Activated T-cell treated with anti-CD3 and anti-CD28 coated beads for 48 hours (primary cell): ENCODE measurements around the gene EXOSC2.

ENCODE experiments used
- DNase-seq: peaks from one replicate; pipeline ENCODE4 v3.0.0-alpha.2; 2020; ENCODE audit warnings: low read depth

Gene EXOSC2

GRCh38 chr9:130738281-130738680 lies 44.7 kb downstream of the EXOSC2 start:
- DNase-seq = no peak

- no peak for DNase-seq
These were observed 45.5 kb downstream of the EXOSC2 start for GRCh38 chr9:130739081-130739480.

DNA sequence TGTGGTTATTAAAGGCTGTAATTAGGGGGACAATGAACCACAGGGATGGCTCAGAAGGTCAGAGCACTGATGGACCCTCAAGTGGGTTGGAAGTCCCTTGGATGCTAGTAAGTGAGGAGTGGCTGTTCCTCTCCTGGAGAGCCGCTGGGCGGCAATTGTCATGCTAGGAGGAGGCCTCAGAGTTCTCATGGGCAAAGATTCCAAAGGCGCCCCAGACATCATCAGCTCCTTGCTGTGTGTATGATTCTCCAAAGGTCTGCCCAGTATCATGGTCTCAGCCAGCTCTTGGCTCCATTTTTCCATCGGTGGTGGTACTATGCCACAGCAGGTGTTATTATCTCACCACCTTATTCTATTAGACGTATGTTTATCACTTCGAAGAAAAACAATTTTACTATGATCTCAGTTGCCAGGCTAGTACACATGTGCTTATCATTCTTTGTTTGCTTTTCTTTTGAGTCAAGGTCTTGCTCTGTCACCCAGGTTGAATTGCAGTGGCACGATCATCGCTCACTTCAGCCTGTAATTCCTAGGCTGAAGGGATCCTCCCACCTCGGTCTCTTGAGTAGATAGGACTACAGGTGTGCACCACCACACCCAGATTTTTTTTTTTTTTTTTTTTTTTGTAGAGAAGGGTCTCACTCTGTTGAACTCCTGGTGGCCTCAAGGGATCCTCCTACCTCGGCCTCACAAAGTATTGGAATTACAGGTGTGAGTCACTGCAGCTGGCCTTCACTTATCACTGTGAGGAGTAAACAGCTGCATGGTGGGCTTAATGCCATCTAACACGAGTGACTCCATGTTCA lies 46.8 kb downstream of the EXOSC2 start:
- no peak for DNase-seq

GRCh38 chr9:130741024-130741305 lies 47.4 kb downstream of the EXOSC2 start:
- no peak for DNase-seq

DNA sequence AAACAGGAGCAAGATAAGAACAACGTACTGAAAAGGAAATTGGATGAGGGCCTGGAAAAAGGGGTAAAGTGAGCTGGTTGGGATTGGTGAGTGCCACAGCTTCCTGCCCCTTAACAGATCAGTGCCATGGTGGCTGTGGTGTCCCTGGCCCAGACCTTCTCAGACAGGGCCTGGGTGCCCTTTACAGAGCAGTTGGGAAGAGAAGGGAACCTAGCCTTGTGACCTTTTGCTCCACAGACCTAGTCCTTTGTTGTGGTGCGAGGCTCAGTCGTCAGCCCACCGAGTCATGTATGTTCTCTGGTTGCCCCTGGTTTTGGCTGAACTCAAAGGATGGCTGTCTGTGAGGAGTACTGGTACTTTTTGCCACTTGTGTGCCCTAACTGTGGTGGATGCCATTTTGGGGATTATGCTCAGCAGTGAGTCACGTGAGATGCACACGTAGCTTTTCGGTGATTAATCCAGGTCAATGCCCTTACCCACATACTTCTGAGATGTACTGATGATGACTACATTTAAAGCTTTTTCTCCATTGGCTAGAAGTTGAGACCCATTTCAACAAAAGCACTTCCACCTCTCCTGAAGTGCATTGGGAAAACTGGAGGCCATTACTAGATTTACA lies 48.4 kb downstream of the EXOSC2 start:
- DNase-seq = no peak

GRCh38 chr9:130743656-130744055 lies 50.1 kb downstream of the EXOSC2 start:
- DNase-seq = no peak

DNA sequence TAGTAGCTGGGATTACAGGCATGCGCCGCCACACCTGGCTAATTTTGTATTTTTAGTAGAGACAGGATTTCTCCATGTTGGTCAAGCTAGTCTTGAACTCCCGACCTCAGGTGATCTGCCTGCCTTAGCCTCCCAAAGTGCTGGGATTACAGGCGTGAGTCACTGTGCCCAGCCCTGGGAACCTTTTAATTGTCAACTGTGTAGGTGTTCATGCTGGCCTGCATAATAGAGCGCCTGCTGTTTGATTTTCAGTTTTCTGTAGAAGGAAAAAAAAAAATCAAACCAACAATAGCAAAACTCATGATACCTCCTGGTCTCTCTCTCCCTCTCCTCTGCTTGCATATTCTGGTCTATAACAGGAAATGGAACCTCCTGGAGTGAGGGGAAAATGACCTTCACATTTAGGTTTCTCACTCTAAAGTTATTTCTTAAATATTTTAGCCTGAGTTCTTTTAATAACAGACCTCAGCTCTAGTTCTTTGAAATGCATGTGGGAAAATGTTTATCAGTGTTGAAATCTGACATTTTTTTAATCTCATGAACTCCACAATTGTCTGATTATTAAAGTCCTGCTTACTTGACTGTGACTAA lies 51.7 kb downstream of the EXOSC2 start:
- DNase-seq = no peak

GRCh38 chr9:130745829-130746228 lies 52.2 kb downstream of the EXOSC2 start:
- no peak for DNase-seq

DNA sequence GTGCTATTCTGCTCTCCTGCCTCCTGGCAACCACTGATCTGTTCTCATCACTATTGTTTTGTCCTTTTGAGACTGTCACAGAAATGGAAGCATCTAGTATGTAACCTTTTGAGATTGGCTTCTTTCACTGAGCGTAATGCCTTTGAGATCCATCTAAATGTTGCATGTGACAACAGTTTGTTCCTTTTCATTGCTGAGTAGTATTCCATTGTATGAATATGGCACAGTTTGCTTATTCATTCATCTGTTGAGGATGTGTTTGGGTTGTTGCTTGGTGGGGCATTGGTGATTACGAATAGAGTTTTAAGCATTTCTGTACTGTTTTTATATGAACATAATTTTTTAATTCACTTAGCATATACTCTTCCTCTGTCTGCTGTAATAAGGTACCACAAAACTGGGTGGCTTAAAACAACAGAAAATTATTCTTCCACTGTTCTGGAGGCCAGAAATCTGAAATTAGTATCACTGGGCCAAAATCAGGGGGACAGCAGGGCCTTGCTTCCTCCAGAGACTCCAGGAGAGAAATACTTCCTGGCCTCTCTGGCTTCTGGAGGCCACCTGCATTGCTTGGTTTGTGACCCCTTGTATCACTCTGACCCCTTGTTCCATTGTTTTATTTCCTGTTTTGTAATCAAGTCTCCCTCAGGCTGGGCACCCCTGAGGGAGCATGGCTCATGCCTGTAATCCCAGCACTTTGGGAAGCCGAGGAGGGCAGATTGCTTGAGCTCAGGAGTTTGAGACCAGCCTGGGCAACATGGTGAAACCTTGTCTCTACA lies 53.0 kb downstream of the EXOSC2 start:
- no peak for DNase-seq

- no peak for DNase-seq
These were observed 58.2 kb downstream of the EXOSC2 start for GRCh38 chr9:130751631-130752355.
